Activated naive CD8-positive, alpha-beta T cell treated with anti-CD3 and anti-CD28 coated beads, Interleukin-2, amount 10 ng/mL, durations not matched to agents 7 days and 5 days (primary cell): Measurements from ENCODE around the gene TIMM50. TPM values are rescaled to one million over a fixed set of nuclear protein-coding genes. Genes with fewer than 3 reads are reported as not detected.
A peak's percentile ranks its signal among the peaks of the same experiment; 100 is the strongest.
"Not testable (repeated sequence)": the region's sequence is repeated elsewhere in the genome, so short reads cannot be mapped to it uniquely, and the experiment has no call there.

Experiments used
- ATAC-seq: fragments of 150-1000 bp; cut with Tn5 transposase; one replicate; pipeline ENCODE4 v1.10.0; 2021; ENCODE audit warnings: low read depth, moderate library complexity
- POLR2A ChIA-PET: fragments of 350-600 bp; sonication (Branson Sonifier 250); formaldehyde crosslinking; loops from one replicate; lab custom pipeline; 2021; ENCODE audit warnings: antibody characterized with exemption; lab: Charles Lee
- DNase-seq: peaks from one replicate; pipeline ENCODE4 v3.0.0; 2021
- H3K27ac Mint-ChIP-seq: one replicate; pipeline ENCODE4 v1.8.0; 2022; ENCODE audit warnings: mild to moderate bottlenecking, mixed read lengths
- H3K27me3 Mint-ChIP-seq: one replicate; pipeline ENCODE4 v1.8.0; 2022; ENCODE audit warnings: mild to moderate bottlenecking, moderate library complexity, mixed read lengths
- H3K36me3 Mint-ChIP-seq: one replicate; pipeline ENCODE4 v1.8.0; 2021; ENCODE audit warnings: mild to moderate bottlenecking, mixed read lengths
- H3K4me1 Mint-ChIP-seq: one replicate; pipeline ENCODE4 v1.8.0; 2021; ENCODE audit warnings: mixed read lengths
- H3K4me3 Mint-ChIP-seq: one replicate; pipeline ENCODE4 v1.8.0; 2022; ENCODE audit warnings: mild to moderate bottlenecking, moderate library complexity, mixed read lengths
- H3K9me3 Mint-ChIP-seq: one replicate; pipeline ENCODE4 v1.8.0; 2021; ENCODE audit warnings: mixed read lengths
- total RNA-seq, 2 experiments: library from RNA; stranded (reverse); gene quantifications; one replicate each; pipeline ENCODE4 v1.2.3, GENCODE V29; 2021

Gene TIMM50
- total RNA-seq, 2 experiments from 2014 or later, result 42.8 to 46.8 TPM

- Mint-ChIP-seq H3K27me3 (no peaks in the 10 kb centered on the region), H3K4me1 (peaks cover 9% of the 10 kb centered on the region), H3K27ac (no peak overlapping the region), H3K36me3 (peaks cover 27% of the 10 kb centered on the region), H3K9me3 (no peaks in the 10 kb centered on the region), H3K4me3 (no peak overlapping the region)
- DNase-seq (no peak), ATAC-seq (no peak)
- POLR2A ChIA-PET, result no interaction called here
Measured at GRCh38 chr19:39473443-39473960, 7.1 kb upstream of the TIMM50 start.

DNA sequence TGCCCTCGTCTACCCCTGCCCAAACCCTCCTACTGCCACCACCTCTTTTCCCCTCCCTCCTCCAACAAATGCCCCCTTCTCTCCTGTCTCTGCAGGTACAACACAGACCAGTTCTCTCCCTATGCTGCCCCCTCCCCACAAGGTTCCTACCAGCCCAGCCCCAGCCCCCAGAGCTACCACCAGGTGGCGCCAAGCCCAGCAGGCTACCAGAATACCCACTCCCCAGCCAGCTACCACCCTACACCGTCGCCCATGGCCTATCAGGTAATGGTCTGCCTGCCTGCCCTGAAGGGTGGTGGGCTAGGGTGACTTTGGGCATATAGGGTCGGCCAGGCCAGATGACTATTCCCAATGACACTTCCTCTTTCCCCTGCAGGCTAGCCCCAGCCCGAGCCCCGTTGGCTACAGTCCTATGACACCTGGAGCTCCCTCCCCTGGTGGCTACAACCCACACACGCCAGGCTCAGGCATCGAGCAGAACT, 6.5 kb upstream of the TIMM50 start:
- peak overlapping the region; percentile 22 for H3K27ac Mint-ChIP-seq
- POLR2A ChIA-PET, result interaction anchor here (0.7 kb wide), 2 partner anchors 26 to 58 kb away, joined by 3 to 4 read pairs; partner anchors contain the start of gene EID2B
- H3K4me3 Mint-ChIP-seq, result no peak overlapping the region
- peaks cover 26% of the 10 kb centered on the region for H3K36me3 Mint-ChIP-seq
- H3K27me3 Mint-ChIP-seq, result no peaks in the 10 kb centered on the region
- no peaks in the 10 kb centered on the region for H3K9me3 Mint-ChIP-seq
- DNase-seq, result peak; percentile 75
- peaks cover 9% of the 10 kb centered on the region for H3K4me1 Mint-ChIP-seq
- peak; percentile 57 for ATAC-seq

DNA sequence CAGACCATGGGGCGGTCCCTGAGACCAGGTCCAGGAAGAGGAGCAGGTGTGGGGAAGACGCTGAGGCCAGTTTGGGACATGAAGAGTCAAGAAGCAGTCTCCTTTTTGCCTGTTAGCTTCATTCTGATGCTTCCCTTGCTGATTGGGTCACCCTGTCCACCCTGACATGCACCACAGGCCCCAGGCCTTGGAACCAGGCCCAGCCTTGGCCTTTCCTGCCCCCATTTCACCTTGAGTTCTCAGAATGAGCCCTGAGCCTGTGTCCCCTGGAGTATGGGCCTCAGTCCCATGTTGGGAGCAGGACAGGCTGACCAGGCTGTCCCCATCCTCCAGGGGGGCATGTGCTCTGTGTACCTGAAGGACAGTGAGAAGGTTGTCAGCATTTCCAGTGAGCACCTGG, 4.9 kb upstream of the TIMM50 start:
- Mint-ChIP-seq H3K27me3 (no peaks in the 10 kb centered on the region), H3K4me1 (peaks cover 14% of the 10 kb centered on the region), H3K36me3 (peaks cover 20% of the 10 kb centered on the region), H3K9me3 (no peaks in the 10 kb centered on the region), H3K27ac (no peak overlapping the region), H3K4me3 (no peak overlapping the region)
- POLR2A ChIA-PET, result interaction anchor here (1.0 kb wide), 1 partner anchor 32 kb away, joined by 4 read pairs; no protein-coding TSS in a partner anchor
- DNase-seq (no peak), ATAC-seq (no peak)

GRCh38 chr19:39479319-39479801, 1.3 kb upstream of the TIMM50 start:
- ATAC-seq, H3K9me3 Mint-ChIP-seq, H3K27me3 Mint-ChIP-seq, POLR2A ChIA-PET, DNase-seq: not testable (repeated sequence)
- H3K36me3 Mint-ChIP-seq, result peaks cover 11% of the 10 kb centered on the region
- H3K4me1 Mint-ChIP-seq, result peaks cover 21% of the 10 kb centered on the region
- H3K27ac Mint-ChIP-seq, result peak overlapping the region; percentile 94
- peak overlapping the region; percentile 94 for H3K4me3 Mint-ChIP-seq

DNA sequence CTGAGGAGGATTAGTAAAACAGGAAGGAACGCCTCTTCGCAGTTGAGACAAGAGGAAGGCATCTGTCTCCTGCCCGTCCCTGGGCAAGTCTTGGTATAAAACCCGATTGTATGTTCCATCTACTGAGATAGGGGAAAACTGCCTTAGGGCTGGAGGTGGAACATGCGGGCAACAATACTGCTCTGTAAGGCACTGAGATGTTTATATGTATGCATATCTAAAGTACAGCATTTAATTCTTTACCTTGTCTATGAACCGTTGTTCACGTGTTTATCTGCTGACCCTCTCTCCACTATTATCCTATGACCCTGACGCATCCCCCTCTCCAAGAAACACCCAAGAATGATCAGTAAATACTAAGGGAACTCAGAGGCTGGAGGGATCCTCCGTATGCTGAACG, 722 bp upstream of the TIMM50 start:
- Mint-ChIP-seq H3K36me3 (peaks cover 11% of the 10 kb centered on the region), H3K4me3 (peak overlapping the region; percentile 94), H3K9me3 (no peaks in the 10 kb centered on the region), H3K4me1 (peaks cover 21% of the 10 kb centered on the region), H3K27ac (peak overlapping the region; percentile 94), H3K27me3 (no peaks in the 10 kb centered on the region)
- POLR2A ChIA-PET, result interaction anchor here (0.6 to 2.2 kb wide), 6 partner anchors 33 to 89 kb away, joined by 3 to 10 read pairs (median 4); partner anchors contain the start of genes MED29, PAF1, RPS16 and SUPT5H
- DNase-seq (no peak), ATAC-seq (no peak)

DNA sequence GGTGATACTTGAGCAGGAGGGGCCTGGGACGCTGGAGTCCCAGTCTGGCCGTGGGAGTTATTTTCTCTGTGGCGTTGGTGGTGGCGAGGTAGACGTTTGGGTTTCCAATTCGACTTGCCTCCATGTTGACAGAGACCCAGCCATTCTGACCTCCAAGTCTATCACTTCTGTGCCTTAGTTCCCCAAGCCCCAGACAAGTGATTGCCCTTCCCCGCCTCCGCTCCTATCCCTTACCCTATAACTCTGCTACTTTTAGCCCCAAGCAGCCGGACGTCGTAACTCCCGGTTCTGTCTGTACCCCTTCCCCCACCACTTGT, 549 bp downstream of the TIMM50 start:
- no peaks in the 10 kb centered on the region for H3K9me3 Mint-ChIP-seq

GRCh38 chr19:39481676-39482075, 1.0 kb downstream of the TIMM50 start:
- H3K9me3 Mint-ChIP-seq, result no peaks in the 10 kb centered on the region
- POLR2A ChIA-PET, result interaction anchor here (2.2 kb wide), 1 partner anchor 46 kb away, joined by 10 read pairs; the partner anchor contains the start of gene RPS16
- ATAC-seq (no peak), DNase-seq (no peak)
- H3K4me3 Mint-ChIP-seq, result peak overlapping the region; percentile 94
- peak overlapping the region; percentile 94 for H3K27ac Mint-ChIP-seq
- no peaks in the 10 kb centered on the region for H3K27me3 Mint-ChIP-seq
- peaks cover 21% of the 10 kb centered on the region for H3K4me1 Mint-ChIP-seq
- H3K36me3 Mint-ChIP-seq, result peaks cover 5% of the 10 kb centered on the region

More for the DNA sequence above, 549 bp downstream of the TIMM50 start:
- H3K27me3 Mint-ChIP-seq, result no peaks in the 10 kb centered on the region
- H3K27ac Mint-ChIP-seq, result peak overlapping the region; percentile 94
- POLR2A ChIA-PET, result interaction anchor here (0.6 to 2.2 kb wide), 6 partner anchors 10 to 90 kb away, joined by 3 to 10 read pairs (median 3); partner anchors contain the start of genes MED29, PAF1, RPS16 and SUPT5H
- peaks cover 21% of the 10 kb centered on the region for H3K4me1 Mint-ChIP-seq
- peak overlapping the region; percentile 94 for H3K4me3 Mint-ChIP-seq
- DNase-seq, result no peak
- H3K36me3 Mint-ChIP-seq, result peaks cover 10% of the 10 kb centered on the region
- no peak for ATAC-seq

- H3K36me3 Mint-ChIP-seq, result peaks cover 4% of the 10 kb centered on the region
- peak overlapping the region; percentile 44 for H3K4me3 Mint-ChIP-seq
- peaks cover 21% of the 10 kb centered on the region for H3K4me1 Mint-ChIP-seq
- ATAC-seq (no peak), DNase-seq (no peak)
- POLR2A ChIA-PET, result no interaction called here
- no peaks in the 10 kb centered on the region for H3K27me3 Mint-ChIP-seq
- no peak overlapping the region for H3K27ac Mint-ChIP-seq
- no peaks in the 10 kb centered on the region for H3K9me3 Mint-ChIP-seq
Measured at GRCh38 chr19:39483141-39483540, 2.5 kb downstream of the TIMM50 start.

GRCh38 chr19:39489756-39490155, 9.1 kb downstream of the TIMM50 start:
- Mint-ChIP-seq H3K36me3 (peaks cover 12% of the 10 kb centered on the region), H3K4me1 (no peaks in the 10 kb centered on the region), H3K4me3 (no peak overlapping the region), H3K27me3 (no peaks in the 10 kb centered on the region), H3K27ac (no peak overlapping the region), H3K9me3 (no peaks in the 10 kb centered on the region)
- ATAC-seq (no peak), DNase-seq (no peak)
- POLR2A ChIA-PET, result no interaction called here

GRCh38 chr19:39492225-39492624, 11.6 kb downstream of the TIMM50 start:
- H3K27me3 Mint-ChIP-seq, result peaks cover 13% of the 10 kb centered on the region
- no peaks in the 10 kb centered on the region for H3K9me3 Mint-ChIP-seq
- peaks cover 2% of the 10 kb centered on the region for H3K4me1 Mint-ChIP-seq
- no peak overlapping the region for H3K4me3 Mint-ChIP-seq
- no peak overlapping the region for H3K27ac Mint-ChIP-seq
- no peak for DNase-seq
- H3K36me3 Mint-ChIP-seq, result peaks cover 12% of the 10 kb centered on the region
- POLR2A ChIA-PET, result no interaction called here
- ATAC-seq, result no peak

- Mint-ChIP-seq H3K36me3 (peaks cover 12% of the 10 kb centered on the region), H3K27ac (no peak overlapping the region), H3K27me3 (peaks cover 18% of the 10 kb centered on the region), H3K4me3 (no peak overlapping the region), H3K4me1 (peaks cover 2% of the 10 kb centered on the region), H3K9me3 (no peaks in the 10 kb centered on the region)
- ATAC-seq (no peak), DNase-seq (no peak)
- POLR2A ChIA-PET, result no interaction called here
Measured at GRCh38 chr19:39492788-39493187, 12.2 kb downstream of the TIMM50 start.

- peaks cover 4% of the 10 kb centered on the region for H3K36me3 Mint-ChIP-seq
- POLR2A ChIA-PET, result no interaction called here
- no peak for DNase-seq
- no peaks in the 10 kb centered on the region for H3K9me3 Mint-ChIP-seq
- ATAC-seq, result no peak
- H3K27me3 Mint-ChIP-seq, result peaks cover 33% of the 10 kb centered on the region
- H3K27ac Mint-ChIP-seq, result no peak overlapping the region
- peaks cover 12% of the 10 kb centered on the region for H3K4me1 Mint-ChIP-seq
- H3K4me3 Mint-ChIP-seq, result no peak overlapping the region
Measured at GRCh38 chr19:39494661-39495060, 14.0 kb downstream of the TIMM50 start.

DNA sequence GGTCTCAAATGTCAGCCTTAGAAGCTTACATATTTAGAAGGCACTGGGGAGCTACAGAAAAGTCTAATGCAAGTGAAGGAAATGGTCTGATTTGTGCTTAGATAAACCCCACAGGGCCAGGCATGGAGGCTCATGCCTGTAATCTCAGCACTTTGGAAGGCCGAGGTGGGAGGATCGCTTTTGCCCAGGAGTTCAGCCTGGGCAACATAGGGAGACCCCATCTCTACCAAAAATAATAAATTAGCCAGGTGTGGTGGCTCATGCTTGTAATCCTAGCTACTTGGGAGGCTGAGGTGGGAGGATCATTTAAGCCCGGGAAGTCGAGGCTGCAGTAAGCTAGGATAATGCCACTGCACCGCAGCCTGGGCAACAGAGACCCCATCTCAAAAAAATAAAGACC, 15.4 kb downstream of the TIMM50 start:
- no peak overlapping the region for H3K4me3 Mint-ChIP-seq
- peaks cover 2% of the 10 kb centered on the region for H3K36me3 Mint-ChIP-seq
- peaks cover 47% of the 10 kb centered on the region for H3K27me3 Mint-ChIP-seq
- ATAC-seq (no peak), DNase-seq (no peak)
- POLR2A ChIA-PET, result no interaction called here
- H3K9me3 Mint-ChIP-seq, result no peaks in the 10 kb centered on the region
- H3K27ac Mint-ChIP-seq, result no peak overlapping the region
- H3K4me1 Mint-ChIP-seq, result peaks cover 14% of the 10 kb centered on the region

DNA sequence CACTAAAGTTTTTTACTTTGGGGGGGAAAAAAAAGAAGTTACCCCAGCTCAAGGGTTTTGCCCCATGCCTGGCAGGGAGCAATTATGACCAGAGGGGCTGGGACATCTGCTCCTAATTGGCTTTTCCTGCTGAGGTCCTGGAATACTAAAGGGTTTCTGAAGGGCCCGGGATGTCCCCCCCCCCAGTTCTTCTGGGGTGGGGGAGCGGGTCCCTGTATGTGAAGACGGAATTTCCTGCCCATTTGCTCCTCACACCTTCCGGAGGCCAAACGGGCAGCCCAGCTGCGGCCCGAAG, 17.0 kb downstream of the TIMM50 start:
- H3K27me3 Mint-ChIP-seq, result peaks cover 56% of the 10 kb centered on the region
- H3K4me1 Mint-ChIP-seq, result peaks cover 14% of the 10 kb centered on the region
- POLR2A ChIA-PET, result interaction anchor here (1.6 to 1.8 kb wide), 3 partner anchors 35 to 62 kb away, joined by 3 to 7 read pairs (median 4); partner anchors contain the start of genes EID2B and RPS16
- no peak overlapping the region for H3K4me3 Mint-ChIP-seq
- H3K9me3 Mint-ChIP-seq, result no peaks in the 10 kb centered on the region
- DNase-seq (no peak), ATAC-seq (no peak)
- no peak overlapping the region for H3K27ac Mint-ChIP-seq
- H3K36me3 Mint-ChIP-seq, result peaks cover 2% of the 10 kb centered on the region
